ENCODE data around the gene CYS1.

- TF ChIP-seq CTCF (IDR thresholded peaks at IDR 0.05) (no peak), POLR2AphosphoS5 (IDR thresholded peaks at IDR 0.05) (no peak), POLR2A (IDR thresholded peaks at IDR 0.05) (no peak), EP300 (IDR thresholded peaks at IDR 0.05) (no peak)
Observed at GRCh38 chr2:10062931-10063365, 17.3 kb downstream of the CYS1 start.

Data from suprapubic skin (tissue), 4 donors.